ENCODE data around the gene SPTB.
A peak's percentile ranks its signal among the peaks of the same experiment; 100 is the strongest.

SPTB gene

DNA sequence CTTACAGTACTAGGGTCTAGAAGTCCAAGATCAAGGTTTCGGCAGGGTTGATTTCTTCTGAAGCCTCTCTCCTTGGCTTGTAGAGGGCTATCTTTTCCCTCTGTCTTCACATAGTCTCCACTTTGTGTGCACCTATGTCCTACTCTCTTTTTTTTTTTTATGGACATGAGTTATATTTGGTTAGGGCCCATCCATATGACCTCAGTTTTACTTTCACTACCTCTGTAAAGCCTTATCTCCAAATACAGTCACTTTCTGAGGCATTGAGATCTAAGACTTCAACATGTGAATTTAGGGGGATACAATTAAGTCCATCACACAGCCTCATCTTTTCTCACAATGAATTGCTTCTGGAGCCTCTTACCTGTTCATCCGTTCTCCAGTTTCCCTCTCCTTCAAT is 5.9 kb upstream of the SPTB start:
- no peak for DNase-seq (ENCODE audit: low spot score)

DNA sequence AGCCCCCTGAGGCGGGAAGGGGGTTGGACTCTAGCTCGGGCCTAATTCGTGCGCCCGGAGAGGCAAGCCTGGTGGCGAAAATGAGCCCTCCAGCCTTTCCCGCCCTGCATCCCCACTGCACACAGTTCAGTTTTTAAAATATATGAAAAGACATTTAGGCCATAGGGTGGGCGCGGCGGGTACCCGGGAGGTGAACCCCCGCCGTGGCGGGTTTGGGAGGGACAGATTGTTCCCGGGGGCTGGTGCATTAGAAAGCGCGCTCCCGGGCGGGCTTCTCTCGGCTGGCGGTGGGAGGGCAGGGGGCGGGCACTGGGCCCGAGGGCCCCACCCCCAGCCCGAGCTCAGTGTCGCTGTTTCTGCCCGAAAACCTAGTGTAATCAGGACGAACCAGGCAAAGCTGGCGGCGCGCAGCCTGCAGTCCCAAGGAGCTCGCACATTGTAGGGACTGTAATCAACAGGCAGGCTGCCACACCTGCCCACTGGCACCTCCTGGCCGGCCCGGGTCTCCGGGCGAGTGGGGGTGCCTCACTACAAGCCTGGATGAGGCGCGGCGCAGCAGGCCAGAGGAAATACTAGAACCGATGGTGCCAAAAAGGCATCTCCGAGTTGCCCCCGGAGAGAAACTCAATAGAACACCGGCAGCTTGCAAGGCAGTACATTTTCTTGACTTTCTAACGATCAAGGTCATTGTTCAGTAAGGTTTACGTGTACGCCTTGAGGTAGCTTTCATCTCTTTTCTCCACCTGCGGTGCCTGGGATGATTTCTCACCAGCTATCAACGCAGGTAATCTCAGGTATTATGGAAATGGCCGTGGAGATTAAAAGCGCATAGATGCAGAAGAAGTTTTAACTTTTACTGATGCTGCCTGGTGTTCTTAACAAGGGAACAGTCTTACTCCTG is 764 bp upstream of the SPTB start:
- DNase-seq (ENCODE audit: low spot score) = no peak

DNA sequence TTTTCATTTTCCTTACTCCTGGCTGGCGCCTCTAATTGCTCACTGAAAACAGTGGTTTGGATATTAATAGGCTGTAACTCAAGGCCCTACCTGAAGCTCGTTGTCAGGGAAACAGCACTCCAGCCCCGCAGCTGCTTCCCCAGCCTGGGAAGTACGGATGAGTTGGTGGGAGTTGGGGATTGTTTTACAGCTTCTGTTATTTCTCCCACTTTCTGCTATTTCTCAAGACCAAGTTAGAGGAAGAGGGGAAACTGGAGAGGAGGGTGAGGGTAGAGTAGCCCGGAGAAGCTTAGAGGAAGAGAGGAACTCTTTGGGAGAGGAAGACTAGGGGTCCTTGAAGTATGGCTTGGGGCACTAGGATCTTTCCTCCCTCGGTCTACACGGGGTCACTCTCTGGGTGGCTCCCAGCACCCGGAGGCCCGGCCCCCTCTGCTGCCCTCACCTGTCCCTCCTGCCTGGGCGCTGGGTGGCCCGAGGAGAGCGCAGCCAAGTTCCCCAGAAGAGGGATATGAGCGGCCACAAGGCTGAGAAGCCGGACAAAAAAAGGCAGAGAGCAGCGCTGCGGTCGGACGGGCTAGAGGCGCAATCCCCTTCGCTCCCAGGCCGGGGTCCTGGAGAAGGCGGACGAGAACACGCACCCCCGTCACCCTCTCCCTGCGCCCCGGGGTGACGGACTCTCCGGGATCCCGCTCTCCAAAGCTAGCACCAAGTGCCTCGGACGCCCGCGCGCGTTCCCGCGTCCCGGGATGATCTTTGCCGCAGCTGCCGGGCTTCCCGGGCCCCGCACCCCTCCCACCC is 671 bp downstream of the SPTB start:
- no peak for DNase-seq (ENCODE audit: low spot score)

DNA sequence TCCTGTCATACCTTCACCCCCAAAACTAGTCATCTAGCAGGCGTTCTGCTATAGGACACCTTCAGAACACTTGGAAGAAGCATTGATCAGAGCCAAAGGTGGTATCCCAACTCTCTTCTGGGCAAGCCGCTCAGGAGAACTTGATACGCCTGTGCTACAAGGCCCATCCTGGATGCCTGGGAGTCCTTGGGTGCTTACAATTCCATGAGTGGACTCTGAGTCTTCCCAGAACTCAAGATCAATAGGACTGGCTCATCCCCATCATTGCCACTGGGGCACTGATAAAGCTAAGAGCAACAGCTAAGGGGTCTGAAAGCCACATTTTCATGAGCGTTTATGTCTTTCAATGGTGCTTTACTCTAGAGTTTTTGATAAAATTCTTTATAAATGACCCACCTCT is 1.9 kb downstream of the SPTB start:
- no peak for DNase-seq (ENCODE audit: low spot score)

DNA sequence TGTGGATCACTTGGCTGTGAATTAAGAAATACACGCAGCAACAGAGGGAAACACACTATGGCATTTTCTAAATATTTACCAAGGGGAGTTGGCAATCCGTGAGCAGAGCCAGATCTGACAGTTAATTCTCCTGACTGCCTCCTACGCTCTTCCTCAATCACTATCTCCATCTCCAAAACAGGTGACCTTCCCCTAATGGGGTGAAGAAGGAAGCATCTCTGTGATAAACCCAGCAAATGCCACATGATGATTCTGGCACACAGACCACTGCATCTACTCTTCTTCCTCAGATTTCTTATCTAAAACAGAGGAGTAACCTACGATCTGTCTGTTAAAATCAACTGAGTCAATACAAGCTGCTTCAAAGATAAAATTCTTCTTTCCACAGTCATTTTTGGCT is 4.4 kb downstream of the SPTB start:
- DNase-seq (ENCODE audit: low spot score) = no peak

DNA sequence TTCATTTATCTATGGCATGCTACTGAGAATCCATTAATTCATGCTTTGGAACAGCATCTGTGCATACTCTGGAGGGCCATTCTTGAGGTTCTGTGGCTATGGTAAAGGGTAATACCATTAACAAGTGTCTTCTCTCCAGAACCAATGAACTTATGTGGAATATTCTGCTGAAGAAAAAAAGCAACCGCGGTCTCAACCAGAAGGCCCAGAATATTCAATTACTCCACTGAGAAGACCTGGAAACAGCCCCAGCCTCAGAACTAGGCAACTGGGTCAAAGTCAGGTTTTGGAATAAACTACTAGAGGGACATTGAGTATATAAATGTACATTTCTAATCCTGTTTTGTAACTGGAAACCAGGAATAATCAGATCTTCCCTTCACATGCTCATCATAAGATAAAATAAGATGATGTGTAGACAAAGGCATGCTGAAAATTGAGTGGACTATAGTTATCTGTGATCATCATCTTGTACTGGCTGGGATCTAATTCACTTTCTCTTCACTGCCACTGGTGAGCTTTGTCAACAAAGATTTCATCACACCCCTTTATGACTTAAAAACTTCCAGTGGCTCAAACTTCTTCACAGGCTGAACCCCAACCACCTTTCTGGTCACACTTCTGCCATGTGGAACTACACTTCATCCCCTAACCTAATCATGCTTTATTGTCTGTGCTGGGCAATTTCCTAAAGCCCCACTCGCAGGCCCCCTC is 6.0 kb downstream of the SPTB start:
- no peak for DNase-seq (ENCODE audit: low spot score)

DNA sequence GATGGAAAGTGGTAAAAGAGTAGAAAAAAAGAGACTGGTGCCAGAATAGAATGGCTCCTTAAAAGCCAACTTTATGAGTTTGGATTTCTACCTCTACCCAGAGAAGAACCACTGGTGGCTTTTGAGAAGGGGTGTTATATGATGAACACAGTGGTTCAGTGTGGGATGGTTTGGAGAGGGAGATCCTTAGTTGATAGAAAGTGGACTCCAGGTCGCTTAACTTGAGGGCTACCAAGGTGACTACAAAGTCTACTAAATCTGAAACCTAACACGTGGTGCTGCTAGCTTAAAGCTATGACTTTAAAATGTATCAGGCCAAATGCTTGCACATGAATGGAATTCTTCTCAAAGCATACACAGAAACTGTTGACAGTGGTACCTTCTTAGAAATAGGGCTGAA is 8.4 kb downstream of the SPTB start:
- no peak for DNase-seq (ENCODE audit: low spot score)

DNA sequence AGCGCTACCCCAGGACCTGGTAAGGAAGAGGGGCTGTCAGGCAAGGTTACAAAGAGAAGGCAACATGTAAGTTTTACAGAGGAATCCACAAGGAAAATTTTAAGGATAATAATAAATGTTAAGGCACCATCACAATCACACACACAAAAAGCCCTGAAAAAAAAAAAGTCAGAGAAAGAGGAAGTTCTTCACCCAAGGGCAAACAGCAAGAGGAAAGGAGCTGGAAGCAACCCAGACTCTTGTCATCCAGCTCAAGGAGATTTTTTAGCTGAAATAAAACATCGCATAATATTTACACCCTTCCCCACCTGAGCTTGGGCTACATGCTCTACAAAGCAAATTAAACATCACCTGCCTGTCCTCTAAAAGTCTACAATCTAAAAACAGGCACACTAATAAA is 9.5 kb downstream of the SPTB start:
- DNase-seq (ENCODE audit: low spot score) = no peak

DNA sequence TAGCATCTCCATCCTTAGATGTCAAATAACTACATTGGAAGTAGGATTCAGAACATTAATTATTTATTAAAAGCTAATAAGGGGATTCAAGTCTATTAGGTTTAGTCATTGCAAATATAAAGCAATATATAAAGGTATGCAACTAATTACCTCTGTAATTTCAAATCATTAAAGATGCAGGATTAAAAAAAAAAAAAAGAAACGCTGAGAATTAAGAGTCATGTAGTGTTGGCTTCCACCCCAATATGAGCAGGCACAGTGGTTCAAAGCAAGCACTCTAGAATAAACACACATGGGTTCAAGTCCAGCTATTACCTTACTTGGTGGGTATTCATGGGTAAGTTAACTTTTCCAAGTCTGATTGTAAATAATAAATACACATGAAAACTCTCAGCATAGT is 10.9 kb downstream of the SPTB start:
- DNase-seq (ENCODE audit: low spot score) = no peak

DNA sequence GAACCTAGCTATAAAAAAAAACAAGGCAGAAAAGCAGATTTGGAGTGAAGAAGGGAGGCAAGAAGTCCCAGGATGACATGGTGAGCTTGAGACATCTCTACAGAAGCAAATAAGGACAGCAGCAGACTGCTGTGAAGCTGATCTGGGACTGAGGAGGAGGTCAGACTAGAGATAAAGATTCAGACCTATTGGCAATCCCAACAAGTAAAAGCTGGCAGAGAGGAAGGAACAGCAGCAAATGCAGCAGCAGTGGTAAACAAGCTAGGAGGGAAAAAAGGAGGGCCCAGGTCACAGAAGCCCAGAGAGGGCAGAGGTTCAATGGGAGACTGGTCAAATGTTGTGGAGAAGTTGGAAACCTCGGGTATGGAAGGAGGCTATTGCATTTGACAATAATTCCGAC is 11.3 kb downstream of the SPTB start:
- no peak for DNase-seq (ENCODE audit: low spot score)

DNA sequence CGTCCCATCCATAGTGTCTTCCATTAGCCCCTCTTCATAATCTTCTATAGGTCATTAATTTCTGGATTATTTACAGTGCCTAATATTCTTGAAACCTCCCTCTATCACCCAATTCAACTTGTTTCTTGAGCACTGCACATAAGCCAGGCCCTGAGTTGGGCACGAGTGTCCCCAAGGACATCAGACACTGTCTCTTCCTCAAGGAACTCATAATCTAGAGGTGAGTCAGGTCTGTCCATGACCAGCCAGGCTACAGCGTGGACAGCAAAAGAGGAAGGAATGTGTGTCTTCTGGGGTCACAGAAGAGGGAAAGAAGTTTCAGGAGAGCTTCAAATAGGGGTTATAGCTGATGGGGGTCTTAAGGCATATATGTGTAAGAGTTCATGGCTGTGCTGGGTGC is 12.5 kb downstream of the SPTB start:
- DNase-seq (ENCODE audit: low spot score) = no peak

DNA sequence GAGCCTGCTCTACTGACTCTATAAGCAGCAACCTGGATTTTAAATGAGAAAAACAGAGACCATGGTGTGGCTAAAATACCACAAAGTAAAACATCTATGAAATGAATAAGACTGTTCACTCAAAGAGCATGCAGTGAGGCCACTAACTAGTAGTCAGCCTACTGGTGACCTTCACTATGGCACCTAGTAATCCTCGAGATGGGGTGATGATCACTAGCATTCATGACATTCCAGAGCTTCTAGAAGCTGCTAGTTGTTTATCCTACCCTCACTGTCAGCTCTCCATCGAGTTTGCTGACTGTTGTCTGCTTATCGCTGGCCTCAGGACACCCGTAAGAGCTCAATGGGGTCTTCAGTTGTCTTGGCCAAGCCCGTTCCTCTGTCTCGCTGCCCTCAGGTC is 13.7 kb downstream of the SPTB start:
- DNase-seq (ENCODE audit: low spot score) = no peak

DNA sequence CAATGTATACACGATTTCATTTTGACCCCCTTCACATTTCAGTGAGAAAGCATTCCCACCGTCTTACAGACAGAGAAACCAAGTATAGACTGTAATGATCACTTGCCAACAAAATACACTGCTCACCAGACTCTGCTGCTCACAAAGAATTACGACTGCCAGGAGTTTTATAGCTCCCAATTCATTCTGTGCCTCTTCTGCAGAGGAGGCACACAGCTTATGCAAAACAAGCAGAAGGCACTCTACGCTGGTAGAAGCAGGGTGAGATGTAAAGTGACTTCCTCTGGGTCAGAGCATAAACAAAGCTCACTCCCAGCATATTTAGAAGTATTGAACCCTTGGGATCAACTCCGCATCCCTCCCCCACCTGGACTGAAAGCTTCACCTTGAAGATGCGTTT is 14.6 kb downstream of the SPTB start:
- no peak for DNase-seq (ENCODE audit: low spot score)

DNA sequence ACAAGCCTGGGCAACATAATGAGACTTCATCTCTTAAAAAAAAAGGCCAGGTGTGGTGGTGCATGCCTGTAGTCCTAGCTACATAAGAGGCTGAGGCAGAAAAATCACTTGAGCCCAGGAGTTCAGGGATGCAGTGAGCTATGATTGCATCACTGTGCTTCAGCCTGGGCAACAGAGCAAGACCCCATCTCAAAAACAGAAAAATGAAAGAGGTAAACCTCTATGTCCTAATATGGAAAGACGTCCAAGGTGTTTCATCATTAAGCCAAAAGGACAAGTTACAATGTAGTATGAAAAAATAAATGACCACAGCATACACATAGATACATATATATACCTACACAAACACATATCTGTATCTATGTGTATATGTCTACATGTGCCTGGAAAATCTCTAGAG is 15.4 kb downstream of the SPTB start:
- no peak for DNase-seq (ENCODE audit: low spot score)

DNA sequence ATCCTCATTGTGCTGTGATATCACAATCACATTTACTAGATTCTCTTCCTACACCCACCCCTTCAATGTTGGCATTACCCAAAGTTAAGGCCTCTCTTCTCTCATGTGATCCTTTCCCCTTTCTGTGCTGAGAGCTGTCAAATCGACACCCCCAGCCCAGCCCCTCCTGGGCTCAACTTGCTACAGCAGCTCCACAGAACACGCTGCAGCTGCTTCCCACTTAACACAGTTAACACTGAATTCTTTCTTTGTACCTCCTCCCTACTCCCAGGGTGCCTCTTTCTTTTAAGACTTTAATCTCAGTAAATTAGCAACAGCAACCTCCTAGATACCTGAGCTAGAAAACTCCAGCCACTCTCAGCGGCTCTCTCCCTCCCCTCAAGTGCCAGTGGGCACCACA is 17.8 kb downstream of the SPTB start:
- DNase-seq (ENCODE audit: low spot score) = no peak

DNA sequence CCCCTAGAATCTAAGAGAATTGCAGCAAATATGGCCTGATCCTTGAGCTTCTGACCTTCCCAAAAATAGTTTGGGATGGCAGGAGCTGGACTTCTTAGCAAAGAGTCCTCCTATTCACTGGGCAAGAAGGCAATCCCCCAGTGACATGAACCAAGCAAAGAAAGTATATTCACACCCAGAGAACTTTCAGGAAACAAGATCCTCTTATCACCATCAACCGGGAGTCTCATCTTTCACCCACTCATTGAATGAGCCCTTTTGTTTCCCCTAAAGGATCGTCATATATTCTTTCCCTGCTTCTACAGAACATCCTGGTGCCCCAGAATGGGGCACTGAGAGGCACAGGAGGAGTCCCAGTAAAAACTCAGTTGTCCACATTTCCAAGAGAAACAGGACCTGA is 19.7 kb downstream of the SPTB start:
- DNase-seq (ENCODE audit: low spot score) = no peak

DNA sequence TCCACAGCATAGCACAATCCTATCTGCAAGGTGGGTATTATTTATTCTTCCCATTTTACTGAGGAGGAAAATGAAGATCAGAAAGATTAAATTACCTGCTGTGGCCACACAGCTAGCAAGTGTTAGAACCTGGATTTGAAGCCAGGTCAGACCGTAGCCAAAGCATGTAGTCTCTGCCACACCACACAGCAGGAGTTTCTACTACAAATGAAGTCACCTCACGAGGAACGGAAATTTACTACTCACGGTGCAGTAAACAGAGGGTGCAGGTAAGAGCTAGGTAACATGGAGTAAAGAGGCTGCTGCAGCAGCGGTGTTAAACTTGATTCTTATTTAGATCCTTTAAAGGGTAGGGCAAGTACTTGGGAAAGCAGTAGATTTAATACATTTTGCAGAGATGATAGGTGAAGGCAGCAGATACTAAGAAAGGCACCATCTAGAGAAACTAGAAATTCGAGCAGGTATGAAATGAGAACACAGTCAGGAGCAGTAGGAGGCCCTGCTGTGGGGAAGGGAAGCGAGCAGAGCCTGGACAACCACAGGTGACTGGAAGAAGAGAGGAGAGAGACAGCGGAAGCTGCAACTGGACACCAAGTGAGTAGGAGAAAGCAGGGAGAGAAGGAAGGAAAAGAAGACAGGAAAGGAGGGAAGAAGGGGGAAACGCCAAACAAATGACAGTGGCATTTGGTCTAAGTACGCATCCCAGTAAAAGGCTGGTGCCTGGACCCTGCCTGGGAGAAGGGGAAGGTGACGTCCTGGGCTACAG is 21.5 kb downstream of the SPTB start:
- DNase-seq (ENCODE audit: low spot score) = no peak

DNA sequence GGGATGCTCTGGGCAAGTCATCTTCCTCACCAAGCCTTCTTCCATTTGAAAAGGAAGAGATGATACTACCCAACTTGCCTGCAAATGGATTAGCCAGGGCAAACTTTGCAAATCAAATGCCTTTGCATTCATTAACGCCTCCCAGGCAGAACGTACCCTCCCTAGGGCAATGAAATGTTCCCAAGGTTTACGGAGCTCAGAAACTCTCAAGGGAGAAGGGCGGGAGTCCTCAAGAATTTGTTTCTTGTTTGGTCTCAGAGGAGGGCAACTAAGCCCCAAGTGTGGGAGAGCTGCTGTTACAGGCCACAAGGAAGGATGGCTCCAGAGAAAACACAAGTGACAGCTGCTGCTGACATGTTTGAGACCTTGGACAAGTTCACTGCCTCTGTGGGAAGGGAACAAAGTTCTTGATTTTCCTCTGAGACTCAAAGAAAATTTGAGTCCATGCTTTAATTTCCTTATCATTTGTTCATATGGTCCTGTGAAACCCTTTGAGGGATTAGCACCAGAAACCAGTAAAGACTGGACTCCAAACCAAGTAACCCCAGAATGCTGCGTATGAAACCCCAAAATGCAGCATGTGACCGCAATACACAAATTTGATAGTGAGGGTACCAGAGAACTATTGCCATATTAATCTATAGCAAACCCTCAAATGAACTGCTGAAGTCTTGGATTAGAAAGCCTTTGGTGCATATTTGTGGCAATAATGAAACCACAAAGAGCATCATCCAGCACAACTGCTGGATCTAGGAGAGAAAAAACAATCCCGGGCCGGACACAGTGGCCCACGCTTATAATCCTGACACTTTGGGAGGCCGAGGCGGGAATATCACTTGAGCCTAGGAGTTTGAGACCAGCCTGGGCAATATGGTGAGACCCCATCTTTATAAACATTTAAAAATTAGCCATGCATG is 22.9 kb downstream of the SPTB start:
- DNase-seq (ENCODE audit: low spot score) = no peak

DNA sequence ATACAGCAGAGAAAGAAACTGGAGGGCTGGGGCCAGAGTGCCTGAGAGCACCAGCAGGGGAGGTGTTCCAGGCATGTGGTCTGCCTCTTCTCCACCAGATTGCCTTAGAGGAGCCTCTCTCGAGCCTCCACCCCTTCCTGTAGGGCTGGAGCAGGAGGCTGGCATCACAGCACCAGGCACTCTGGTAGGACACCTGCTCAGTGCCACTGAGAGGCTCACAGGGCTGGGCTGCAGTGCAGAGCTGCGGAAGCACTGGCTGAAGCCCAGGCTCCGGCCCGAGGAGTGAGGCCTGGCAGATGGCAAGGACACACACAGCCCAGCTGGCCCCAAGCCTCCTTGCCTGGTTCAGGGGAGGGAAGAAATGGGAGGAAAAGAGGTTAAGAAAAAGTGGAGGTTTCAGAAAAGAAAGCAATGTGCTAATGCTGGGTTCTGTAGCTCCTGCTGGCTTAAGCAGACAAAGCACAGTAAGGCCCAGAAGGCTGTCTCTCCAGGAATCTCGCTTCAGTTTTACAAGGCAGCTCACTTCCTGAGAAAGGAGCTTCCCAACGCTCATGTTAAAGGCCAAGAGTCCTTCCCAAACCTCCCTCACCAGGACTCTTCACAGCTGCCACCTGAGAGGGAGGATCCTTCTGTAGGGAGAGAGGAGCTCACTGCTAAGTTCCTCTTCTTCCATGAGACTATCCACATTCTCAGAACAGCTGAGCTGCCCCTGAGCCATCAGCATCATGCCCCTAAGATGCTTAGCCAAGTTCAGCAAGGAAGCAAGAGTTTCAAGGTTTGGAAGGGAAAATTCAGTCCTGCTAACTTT is 23.8 kb downstream of the SPTB start:
- peak; percentile 17 for DNase-seq (ENCODE audit: low spot score)
